Hippocampal formation (tissue), 2 donors: Measurements from ENCODE around the gene TSPAN15.
"Not testable (repeated sequence)": the region's sequence is repeated elsewhere in the genome, so short reads cannot be mapped to it uniquely, and the experiment has no call there.

ENCODE experiments used
- DNase-seq, 2 donors: peaks; one replicate each; lab custom pipeline; 2025; lab: John Stamatoyannopoulos, UW

Gene TSPAN15

DNA sequence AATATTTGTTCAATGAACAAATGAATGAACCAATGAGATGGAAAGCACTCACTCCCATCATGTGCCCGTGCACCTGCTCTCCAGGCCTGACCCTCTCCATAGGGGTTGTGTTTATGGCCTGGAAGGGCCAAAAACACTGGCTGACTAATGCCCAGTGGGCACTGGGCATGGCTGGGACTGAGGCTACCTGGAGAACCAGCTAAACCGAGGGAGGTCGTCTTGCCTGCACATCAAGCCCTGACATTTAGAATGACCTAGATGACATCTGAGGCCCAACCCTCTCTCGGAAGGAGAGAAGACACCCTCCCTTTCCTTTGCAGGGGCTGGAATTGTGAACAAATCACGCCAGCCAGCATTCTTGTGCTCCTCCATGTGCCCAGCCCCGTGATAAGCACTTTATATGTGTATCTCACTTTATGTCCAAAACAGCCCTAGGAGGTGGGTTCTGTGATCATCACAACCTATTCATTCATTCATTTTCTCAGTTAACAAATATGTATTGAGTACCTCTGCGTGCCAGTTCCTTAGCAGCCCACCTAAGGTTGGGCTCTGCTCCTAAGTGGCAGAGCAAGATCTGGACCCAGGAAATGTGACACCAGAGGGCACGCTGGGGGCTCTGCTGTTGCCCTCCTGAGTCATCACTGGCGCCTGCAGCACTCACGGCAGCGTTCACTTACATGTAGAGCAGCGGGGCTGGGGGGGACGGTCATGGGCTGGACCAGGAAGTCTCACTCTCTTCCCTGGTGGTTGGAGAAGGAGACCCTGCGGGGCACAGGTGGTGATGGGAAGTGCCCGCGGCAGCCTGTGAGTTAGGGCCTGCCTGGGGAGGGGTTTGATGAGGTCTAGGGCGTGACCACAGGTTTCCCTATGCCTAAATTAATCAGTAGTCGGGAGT lies 52.0 kb downstream of the TSPAN15 start:
- no peak for DNase-seq

DNA sequence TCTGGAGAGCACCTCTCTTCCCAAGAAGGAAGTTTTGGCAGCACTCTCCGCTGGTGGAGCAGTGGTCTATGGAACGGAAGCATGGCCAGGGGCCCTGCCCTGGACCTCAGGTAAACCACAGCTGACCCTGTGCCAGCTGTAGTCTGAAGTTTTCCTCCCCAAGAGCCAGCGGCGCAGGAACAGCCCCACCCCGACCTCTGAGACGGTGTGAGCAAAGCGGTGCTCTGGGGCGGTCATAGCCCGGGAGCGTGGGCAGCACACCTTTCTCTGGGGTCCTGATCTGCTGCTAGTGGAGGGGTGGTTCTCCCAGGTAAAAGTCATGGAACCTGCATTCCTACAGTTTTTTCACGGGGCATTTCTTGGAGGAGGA lies 52.6 kb downstream of the TSPAN15 start:
- no peak for DNase-seq

DNA sequence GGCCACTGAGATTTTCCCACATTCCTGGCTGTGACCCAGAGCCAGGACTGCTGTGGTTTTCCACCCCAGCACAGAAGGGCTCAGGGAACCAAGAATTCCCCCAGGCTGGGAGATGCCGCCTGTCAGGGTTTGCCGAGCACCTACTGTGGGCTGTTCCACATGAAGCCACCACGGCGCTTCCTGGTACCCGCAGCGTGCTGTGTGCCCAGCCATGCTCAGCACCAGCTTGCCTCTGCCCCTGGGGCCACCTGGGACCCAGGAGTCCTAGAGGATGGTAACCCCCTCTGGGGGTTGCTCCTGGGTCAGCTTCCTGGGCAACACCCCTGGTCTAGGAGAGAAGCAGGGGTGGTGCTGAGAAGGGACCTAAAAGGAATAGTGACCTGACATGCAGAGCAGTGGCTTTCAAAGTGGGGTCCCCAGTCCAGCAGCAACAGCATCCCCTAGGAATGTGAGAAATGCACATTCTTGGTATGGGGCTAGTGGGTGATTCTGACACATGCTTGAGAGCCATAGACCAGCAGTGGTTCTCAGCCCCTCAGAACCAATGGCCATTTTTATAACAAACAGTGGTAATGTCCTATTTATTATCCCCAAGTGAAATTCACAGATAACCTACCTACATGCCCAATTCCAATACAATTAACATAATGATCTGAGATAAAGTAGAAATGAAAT lies 53.4 kb downstream of the TSPAN15 start:
- DNase-seq, result no peak

DNA sequence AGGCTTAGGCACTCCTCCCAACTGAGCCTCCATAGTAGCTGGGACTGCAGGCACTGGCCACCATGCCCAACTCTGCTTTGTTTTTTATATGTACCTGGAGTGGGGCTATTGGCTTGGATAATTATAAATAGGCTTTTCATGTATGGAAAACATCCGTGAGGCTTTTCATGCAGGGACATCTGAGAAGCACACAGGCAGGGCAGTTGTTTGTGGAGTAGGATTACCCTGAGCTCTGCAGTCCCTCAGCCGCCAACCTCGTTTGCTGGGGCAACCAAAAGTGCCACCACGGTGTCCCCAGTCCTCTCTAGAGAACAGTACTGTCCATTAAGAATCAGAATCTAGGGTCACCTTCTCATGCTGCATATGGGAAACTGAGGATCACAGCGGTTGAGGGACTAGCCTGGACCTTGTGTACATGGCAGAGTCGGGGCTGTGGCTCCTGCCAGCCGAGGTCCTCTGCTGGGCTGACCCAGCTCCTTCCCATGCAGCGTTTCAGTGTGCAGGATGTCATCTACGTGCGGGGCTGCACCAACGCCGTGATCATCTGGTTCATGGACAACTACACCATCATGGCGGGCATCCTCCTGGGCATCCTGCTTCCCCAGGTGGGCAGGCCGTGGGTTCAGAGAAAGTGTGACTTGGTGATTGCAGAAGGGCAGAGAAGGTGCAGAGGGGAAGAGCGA lies 54.5 kb downstream of the TSPAN15 start:
- DNase-seq, result no peak

DNA sequence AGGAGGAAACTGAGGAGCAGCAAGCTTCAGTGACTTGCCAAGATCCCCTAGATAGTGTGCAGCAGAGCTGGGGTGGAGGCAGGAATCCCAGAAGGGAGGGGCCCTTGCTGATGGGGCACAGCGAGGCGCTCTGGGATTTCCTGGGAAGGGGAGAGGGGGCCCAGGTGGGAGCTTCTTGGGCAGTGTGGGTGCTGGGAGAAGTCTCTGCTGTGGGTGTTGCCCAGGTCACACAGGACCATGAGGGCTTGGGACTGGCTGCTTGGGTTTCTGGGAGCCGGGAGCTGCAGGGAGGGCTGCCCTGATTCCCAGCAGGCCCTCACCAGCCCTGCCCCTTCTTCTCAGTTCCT lies 55.2 kb downstream of the TSPAN15 start:
- no peak for DNase-seq

DNA sequence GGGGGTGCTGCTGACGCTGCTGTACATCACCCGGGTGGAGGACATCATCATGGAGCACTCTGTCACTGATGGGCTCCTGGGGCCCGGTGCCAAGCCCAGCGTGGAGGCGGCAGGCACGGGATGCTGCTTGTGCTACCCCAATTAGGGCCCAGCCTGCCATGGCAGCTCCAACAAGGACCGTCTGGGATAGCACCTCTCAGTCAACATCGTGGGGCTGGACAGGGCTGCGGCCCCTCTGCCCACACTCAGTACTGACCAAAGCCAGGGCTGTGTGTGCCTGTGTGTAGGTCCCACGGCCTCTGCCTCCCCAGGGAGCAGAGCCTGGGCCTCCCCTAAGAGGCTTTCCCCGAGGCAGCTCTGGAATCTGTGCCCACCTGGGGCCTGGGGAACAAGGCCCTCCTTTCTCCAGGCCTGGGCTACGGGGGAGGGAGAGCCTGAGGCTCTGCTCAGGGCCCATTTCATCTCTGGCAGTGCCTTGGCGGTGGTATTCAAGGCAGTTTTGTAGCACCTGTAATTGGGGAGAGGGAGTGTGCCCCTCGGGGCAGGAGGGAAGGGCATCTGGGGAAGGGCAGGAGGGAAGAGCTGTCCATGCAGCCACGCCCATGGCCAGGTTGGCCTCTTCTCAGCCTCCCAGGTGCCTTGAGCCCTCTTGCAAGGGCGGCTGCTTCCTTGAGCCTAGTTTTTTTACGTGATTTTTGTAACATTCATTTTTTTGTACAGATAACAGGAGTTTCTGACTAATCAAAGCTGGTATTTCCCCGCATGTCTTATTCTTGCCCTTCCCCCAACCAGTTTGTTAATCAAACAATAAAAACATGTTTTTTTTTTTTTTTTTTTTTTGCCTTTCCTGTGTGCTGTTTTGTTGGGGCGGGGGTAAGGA lies 55.8 kb downstream of the TSPAN15 start:
- no peak for DNase-seq

DNA sequence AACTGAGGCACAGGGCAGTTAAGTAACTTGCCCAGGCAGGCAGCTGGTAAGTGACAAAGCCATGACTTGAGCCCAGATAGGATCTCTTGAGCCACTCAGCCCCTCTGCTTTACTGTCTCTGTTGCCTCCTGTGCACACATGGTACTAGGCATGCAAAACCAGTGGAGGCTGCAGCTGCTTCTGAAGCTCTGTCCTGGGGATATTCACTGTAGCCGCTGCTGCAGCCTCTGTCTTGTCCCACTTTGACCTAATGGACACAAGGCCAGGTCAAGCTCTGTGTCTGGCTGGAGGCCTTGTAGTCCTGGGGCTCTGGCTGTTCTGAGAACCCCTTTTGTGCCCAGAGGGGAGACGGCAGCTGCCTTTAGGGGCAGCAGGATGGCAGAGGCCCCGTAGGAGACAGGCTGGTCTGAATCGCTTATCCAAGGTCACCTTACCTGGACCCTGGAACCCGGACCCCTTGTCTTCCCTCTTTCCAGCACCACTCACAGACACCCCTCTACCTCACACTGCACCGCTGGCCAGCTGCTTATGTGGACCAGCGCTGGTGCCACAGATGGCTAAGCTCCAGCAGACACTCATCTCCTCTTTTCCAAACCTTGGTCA lies 57.6 kb downstream of the TSPAN15 start:
- no peak for DNase-seq

DNA sequence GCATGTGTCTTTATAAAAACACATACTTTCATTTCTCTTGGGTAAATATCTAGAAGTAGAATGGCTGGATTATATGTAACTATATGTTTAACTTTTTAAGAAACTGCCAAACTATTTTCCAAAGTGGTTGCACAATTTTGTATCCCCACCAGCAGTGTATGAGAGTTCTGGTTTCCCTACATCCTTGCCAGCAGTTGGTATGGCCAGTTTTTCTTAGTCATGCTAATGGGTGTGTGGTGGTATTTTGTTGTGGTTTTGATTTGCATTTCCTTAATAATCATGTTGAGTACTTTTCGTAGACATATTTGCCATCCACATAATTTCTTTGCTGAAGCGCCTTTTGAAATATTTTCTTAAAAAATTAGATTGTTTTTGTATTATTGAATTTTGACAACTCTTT lies 61.6 kb downstream of the TSPAN15 start:
- DNase-seq, result no peak

DNA sequence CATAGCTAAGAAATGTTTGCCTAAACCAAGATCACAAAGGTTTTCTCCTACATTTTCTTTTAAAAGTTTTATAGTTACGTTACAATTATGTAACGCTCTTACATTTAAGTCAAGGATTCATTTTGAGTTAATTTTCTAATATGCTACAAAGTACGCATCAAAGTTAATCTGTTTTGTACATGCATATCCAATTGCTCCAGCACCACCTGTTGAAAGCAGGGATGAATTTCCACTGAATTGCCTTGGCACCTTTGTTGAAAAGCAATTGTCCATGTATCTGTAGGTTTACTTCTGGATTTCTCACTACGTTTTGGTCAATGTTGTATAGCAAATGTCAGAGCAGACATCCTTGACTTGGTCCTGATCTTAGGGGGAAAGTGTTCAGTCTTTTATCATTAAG lies 62.4 kb downstream of the TSPAN15 start:
- DNase-seq, result no peak

DNA sequence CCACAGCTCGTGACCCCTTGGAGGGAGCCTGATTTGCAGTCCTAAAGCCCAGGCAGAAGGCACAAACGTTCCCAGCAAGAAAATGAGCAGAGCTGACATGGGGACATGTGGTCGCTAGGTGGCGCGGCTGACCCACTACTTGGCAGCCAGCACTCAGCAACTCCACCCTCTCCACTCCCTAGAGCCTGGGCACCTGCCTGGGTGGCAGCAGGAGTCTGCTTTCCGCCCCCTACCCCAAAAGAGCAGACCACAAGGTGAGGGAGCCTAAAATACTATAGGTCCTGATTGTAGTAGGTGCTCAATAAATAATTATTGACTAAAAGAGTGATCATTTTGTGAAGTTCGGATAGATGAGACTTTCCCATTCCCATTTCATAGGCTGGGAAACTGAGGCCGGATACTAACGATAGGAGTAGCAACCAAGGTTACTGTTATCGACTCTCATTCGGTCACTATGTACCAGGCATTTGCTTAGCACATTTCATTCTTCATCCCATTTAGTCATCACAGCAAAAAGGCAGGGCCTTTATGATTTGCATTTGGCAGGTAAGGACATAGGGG lies 64.5 kb downstream of the TSPAN15 start:
- peak; percentile 35 to 39 for DNase-seq

DNA sequence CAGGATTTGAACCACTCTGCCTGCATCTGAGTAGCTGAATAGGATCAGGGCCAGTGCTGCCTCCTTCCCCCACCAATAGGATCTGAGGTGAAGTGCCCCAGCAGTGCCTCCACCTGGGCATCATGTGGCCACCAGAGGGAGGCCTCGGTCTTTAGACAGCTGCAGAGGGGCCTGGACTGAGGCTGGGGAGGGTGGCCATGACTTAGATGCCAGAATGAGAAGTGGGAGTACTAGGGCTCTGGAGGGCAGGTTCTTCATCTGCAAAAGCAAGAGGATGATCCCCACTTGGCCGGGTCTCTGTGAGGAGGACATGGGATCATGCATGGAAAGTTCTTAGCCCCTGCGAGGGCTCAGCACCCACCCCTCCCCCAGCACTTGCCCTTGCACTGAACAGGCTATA lies 65.1 kb downstream of the TSPAN15 start:
- no peak for DNase-seq

DNA sequence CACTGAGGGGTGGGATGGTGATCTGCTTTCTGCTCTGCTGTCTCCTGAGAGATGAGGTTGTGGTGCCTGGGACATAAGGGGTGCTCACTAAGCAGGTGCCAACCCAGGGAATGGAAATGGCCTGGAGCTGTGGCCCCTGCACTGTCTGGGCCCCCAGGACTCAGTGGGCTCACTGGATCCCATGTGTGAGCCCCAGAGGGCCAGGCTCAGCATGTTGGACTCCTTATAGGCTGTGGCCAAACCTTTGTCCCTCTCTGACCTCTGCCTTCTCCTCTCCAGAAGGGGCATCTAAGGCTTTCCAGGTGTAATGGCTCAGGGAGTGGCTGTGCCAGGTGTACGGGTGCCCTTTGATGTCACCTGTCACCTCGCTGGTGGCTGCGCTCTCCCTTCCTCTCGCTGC lies 65.5 kb downstream of the TSPAN15 start:
- no peak for DNase-seq

DNA sequence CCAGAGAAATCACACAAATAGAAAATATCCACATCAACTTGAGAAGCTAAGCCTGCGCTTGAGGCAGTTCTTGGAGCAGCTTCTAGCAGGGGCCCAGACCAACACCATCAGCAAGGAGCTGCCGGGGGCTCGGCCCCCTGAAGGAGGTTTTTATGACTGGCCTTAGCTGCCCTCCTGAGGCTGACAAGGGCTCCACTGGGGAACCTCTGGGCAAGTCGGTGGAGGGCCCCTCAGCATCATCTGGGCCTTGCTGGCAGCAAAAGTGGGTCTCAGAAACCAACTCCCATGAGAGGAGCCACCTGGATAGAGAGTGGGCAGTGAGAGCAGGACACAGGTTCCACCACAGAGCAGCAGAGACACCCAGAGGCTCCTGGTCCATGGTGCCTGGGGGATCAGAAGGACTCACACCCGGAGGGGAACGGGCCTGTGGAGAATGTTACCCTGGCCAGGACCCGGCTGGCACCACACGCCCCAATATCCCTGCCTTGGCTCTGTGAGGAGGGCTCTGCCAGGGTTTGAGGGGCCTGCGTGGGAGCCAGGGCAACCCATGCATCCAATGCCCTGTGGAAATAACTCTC lies 66.1 kb downstream of the TSPAN15 start:
- no peak for DNase-seq

DNA sequence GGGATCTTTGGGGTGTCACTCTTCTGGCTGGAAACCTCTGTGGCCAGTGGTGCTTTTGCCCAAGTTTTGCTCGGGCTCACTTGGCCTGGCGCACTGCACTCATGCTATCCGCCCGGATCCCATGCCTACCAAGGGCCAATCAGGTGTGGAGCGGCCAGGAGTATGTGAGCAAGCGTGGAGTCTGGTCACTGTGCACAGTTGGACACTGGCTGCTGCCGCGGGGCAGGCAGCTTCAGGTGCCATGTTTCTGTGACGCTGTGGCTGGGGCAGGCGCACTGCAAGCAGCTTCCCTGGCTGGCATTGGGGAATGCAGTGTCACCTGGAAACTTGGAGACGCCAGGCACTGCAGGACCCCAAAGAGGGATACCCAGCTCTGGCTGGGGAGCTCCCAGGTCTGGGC lies 76.7 kb downstream of the TSPAN15 start:
- DNase-seq, result no peak

DNA sequence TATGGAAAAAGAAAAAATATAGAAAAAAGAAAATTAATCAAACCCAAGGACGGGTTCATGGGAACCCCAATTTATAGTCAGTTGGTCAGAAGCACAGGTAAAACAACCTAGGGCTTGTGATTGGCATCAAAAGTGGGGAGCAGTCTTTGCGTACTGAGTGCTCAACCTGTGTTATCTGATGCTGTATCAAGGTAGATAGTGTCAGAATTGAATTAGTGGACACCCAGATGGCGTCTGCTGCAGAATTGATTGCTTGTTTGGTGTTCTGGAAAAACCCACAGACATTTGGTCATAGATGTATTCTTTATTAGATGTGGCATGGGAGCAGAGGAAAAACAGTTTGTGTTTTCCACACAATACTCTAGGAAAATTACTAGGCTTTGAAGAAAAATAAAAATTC lies 82.4 kb downstream of the TSPAN15 start:
- DNase-seq, result no peak

DNA sequence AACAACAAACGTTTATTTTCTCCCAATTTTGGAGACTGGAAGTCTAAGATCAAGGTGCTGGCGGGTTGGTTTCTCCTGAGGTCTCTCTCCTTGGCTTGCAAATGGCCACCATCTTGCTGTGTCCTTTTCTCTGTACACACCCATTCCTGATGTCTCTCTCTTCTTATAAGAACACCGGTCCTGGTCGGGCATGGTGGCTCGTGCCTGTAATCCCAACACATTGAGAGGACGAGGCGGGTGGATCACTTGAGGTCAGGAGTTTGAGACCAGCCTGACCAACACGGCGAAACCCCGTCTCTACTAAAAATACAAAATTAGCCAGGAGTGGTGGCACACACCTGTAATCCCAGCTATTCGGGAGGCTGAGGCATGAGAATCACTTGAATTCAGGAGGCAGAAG lies 85.3 kb downstream of the TSPAN15 start:
- DNase-seq, result not testable (repeated sequence)

DNA sequence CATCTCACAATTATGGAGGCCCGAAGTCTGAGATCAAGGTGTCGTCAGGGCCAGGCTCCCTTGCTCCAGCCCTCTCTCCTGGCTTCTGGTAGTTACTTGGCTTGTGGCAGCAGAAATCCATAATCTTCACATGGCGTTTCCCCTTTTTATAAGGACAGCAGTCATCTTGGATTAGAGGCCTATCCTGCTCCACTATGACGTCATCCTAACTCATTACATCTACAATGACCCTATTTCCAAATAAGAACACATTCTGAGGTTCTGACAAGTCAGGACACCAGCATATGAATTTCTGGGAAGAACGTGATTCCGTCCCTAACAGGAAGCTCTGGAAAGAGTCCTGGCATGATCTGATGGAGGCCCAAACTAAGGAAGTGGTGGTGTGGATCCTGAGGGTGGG lies 86.2 kb downstream of the TSPAN15 start:
- no peak for DNase-seq

DNA sequence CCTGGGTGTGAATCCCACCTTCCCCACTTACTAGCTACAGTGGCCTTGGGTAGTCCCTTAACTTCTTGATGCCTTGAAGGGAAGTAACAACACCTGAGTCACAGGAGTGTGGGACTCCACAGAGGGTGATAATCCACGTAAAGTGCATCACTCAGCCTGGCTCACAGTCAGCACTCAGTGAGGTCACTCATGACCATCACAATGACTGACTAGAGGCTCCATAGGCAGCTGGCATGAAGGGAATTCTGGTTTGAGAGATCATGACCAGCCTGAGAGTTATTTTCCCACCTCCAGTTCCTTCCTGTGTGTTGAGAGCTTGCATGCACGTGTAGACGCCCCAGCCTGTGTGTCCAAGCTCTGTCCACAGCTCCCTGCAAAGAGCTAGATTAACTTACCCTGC lies 87.2 kb downstream of the TSPAN15 start:
- DNase-seq, result no peak

DNA sequence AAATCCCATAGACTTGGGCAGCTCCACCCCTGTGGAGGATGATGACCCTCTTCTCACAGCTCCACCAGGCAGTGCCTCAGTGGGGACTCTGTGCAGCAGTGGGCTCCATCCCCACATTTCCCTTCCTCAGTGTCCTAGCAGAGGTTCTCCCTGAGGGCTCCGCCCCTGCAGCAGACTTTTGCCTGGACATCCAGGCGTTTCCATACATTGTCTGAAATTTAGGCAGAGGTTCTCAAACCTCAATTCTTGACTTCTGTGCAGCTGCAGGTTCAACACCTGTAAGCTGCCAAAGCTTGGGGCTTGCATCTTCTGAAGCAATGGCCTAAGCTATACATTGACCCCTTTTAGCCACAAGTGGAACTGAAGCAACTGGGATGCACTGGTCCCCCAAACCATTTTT lies 90.2 kb downstream of the TSPAN15 start:
- DNase-seq, result no peak

DNA sequence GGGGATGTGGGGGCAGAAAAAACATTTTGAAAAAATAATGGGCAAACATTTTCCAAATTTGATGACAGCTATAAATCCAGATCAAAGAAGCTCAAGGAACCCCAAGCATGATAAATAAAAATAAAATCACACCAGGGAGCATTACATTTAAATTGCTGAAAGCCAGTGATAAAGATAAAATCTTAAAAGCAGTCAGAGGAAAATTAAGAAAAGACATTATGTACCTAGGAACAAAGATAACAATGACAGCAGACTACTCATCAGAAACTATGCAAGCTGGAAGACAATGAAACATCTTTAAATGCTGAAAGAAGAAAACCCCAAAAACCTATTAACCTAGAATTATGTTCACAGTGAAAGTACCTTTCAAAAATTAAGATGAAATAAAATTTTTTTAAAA lies 98.7 kb downstream of the TSPAN15 start:
- DNase-seq, result no peak

DNA sequence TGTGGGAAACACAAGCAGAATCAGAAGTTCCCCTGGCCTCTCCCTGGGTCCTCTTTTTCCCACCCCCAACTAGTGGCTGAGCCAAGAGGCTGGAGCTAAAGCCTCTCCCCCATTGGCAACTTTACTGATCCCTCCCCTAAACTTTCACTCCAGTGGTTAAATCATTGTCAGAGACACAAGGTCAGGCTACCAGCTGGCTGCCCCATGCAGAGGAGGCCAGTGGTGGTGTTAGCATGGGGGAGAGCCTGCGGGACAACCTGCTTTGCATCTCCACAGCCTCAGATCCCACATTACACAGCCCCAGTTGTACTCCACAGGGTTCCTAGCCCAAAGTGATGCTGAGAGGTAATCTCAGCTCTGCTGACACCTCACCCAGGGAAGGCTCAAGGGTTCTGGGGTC lies 101.0 kb downstream of the TSPAN15 start:
- no peak for DNase-seq
